ENCODE data around the gene ANKRD13C.

DNA sequence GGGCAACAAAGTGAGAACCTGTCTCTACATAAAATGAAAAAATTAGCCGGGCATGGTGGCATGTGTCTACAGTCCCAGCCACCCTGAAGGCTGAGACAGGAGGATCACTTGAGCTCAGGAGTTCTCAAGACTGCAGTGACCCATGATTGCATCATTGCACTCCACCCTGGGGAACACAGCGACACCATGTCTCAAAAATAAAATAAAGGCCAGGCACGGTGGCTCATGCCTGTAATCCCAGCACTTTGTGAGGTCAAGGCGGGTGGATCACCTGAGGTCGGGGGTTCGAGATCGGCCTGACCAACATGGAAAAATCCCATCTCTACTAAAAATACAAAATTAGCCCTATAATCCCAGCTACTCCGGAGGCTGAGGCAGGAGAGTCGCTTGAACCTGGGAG, 20.1 kb downstream of the ANKRD13C start:
- TF ChIP-seq, protein P1, sequence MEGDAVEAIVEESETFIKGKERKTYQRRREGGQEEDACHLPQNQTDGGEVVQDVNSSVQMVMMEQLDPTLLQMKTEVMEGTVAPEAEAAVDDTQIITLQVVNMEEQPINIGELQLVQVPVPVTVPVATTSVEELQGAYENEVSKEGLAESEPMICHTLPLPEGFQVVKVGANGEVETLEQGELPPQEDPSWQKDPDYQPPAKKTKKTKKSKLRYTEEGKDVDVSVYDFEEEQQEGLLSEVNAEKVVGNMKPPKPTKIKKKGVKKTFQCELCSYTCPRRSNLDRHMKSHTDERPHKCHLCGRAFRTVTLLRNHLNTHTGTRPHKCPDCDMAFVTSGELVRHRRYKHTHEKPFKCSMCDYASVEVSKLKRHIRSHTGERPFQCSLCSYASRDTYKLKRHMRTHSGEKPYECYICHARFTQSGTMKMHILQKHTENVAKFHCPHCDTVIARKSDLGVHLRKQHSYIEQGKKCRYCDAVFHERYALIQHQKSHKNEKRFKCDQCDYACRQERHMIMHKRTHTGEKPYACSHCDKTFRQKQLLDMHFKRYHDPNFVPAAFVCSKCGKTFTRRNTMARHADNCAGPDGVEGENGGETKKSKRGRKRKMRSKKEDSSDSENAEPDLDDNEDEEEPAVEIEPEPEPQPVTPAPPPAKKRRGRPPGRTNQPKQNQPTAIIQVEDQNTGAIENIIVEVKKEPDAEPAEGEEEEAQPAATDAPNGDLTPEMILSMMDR (conservative IDR thresholded peaks at IDR 0.05), result no peak
- TF ChIP-seq ZFX (IDR thresholded peaks at IDR 0.05), result no peak

Measured in C4-2B (cell line).